Fibroblast of lung (primary cell): ENCODE results near the gene STK32B. TPM values are rescaled to one million over a fixed set of nuclear protein-coding genes. Genes with fewer than 3 reads are reported as not detected.

Experiments used
- DNase-seq, 2 donors: peaks; one replicate each; pipeline versions ENCODE4 v3.0.0 to v3.0.0-alpha.2; 2010; ENCODE audit warnings: low read depth in 2 of 2
- H2AFZ ChIP-seq: 2 replicates; pipeline ENCODE4 v1.5.1; 2012; ENCODE audit warnings: low read length, control low read depth, inconsistent platforms
- H3K27ac ChIP-seq: 2 replicates; pipeline ENCODE4 v1.5.1; 2011; ENCODE audit warnings: low read length, control low read depth; ENCODE audit not compliant: insufficient read depth
- H3K27me3 ChIP-seq: 2 replicates; pipeline ENCODE4 v1.5.1; 2011; ENCODE audit warnings: mild to moderate bottlenecking, low read length; ENCODE audit not compliant: control insufficient read depth, insufficient read depth
- H3K36me3 ChIP-seq: 2 replicates; pipeline ENCODE4 v1.5.1; 2011; ENCODE audit warnings: low read length; ENCODE audit not compliant: control insufficient read depth, insufficient read depth
- H3K4me1 ChIP-seq: 2 replicates; pipeline ENCODE4 v1.5.1; 2011; ENCODE audit warnings: low read length; ENCODE audit not compliant: control insufficient read depth, insufficient read depth; ENCODE audit errors: extremely low read depth
- H3K4me2 ChIP-seq: 2 replicates; pipeline ENCODE4 v1.5.1; 2011; ENCODE audit warnings: low read length, control low read depth; ENCODE audit not compliant: insufficient read depth; ENCODE audit errors: extremely low read depth
- H3K4me3 ChIP-seq, 4 experiments: fragments of 200-600 bp in 1 of 4; sonication (generic) in 1 of 4; replicated peaks in 1 of 4; 2 replicates each; pipeline ENCODE4 v1.5.1; 2011 to 2016; ENCODE audit warnings: low read length in 4 of 4, low read depth in 3 of 4, mild to moderate bottlenecking in 3 of 4, control low read depth in 2 of 4, inconsistent platforms in 1 of 4, mixed read lengths in 1 of 4; ENCODE audit not compliant: insufficient read depth in 1 of 4; ENCODE audit errors: control extremely low read depth in 1 of 4
- H3K79me2 ChIP-seq: 2 replicates; pipeline ENCODE4 v1.5.1; 2012; ENCODE audit warnings: mild to moderate bottlenecking, low read length, inconsistent platforms; ENCODE audit not compliant: control insufficient read depth, insufficient read depth
- H3K9ac ChIP-seq: 2 replicates; pipeline ENCODE4 v1.5.1; 2011; ENCODE audit warnings: mild to moderate bottlenecking, low read length, control low read depth; ENCODE audit not compliant: insufficient read depth
- H3K9me3 ChIP-seq: 2 replicates; pipeline ENCODE4 v1.5.1; 2012; ENCODE audit warnings: low read depth, low read length; ENCODE audit not compliant: control insufficient read depth, insufficient read depth
- H4K20me1 ChIP-seq: 2 replicates; pipeline ENCODE4 v1.5.1; 2011; ENCODE audit warnings: low read length; ENCODE audit not compliant: control insufficient read depth, insufficient read depth; ENCODE audit errors: extremely low read depth
- EZH2 ChIP-seq: IDR thresholded peaks from 2 replicates; pipeline ENCODE4 v1.5.1; 2012; ENCODE audit warnings: low read length, control low read depth, mild to moderate bottlenecking; ENCODE audit errors: missing control alignments
- polyA plus RNA-seq, 2 donors: library from polyadenylated mRNA; depleted of rRNA in 1 of 2; stranded (reverse) in 1 of 2; unstranded in 1 of 2; fragments of >200 nt; gene quantifications; 2 replicates each; pipeline ENCODE4 v1.2.1, GENCODE V29; 2011 to 2012; ENCODE audit warnings: missing spikeins in 1 of 2
- total RNA-seq: library from RNA; depleted of rRNA; stranded (reverse); fragments of >200 nt; gene quantifications from 2 replicates; pipeline ENCODE4 v1.2.1, GENCODE V29; 2014
- TF ChIP-seq, protein P1 (sequence below), 2 donors: IDR thresholded peaks in 1 of 2; conservative IDR thresholded peaks in 1 of 2; 1 replicate in 1 of 2; 2 replicates in 1 of 2; pipeline ENCODE4 v1.5.1; 2011 to 2012; ENCODE audit warnings: low read length in 2 of 2, control low read depth in 1 of 2, inconsistent platforms in 1 of 2, low read depth in 1 of 2, mild to moderate bottlenecking in 1 of 2

STK32B gene
- total and polyA plus RNA-seq, 2 donors (not counting 1 experiment from before 2014, with no cell fraction given) = 0.50 to 1.4 TPM

DNA sequence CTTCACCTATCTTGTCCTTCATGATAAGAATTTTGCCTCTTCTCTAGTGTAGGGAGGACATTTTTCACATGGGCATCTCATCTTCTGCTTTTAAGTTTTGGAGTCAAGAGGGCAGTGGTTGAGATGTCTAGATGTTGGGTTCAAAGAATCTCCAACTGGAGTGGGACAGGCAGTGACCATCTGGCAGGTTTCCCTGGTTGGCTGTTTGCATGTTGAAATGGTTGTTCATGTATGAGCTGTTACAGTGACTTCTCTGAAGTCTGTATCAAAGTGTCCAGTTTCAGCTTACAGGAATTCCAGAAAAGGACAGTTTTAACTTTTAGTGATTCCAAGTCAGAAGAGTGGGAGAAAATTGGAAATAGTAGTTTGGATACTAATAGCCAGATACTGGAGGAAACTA, 464.4 kb downstream of the STK32B start:
- no peaks in the 10 kb centered on the region for H3K27me3 ChIP-seq
- no peaks in the 10 kb centered on the region for H3K79me2 ChIP-seq
- H4K20me1 ChIP-seq = no peaks in the 10 kb centered on the region
- no peaks in the 10 kb centered on the region for H3K9me3 ChIP-seq
- H2AFZ ChIP-seq = no peak overlapping the region
- H3K9ac ChIP-seq = no peak overlapping the region
- no peaks in the 10 kb centered on the region for H3K4me1 ChIP-seq
- DNase-seq = no peak
- no peak overlapping the region for H3K4me2 ChIP-seq
- H3K4me3 ChIP-seq = no peak overlapping the region
- no peaks in the 10 kb centered on the region for H3K36me3 ChIP-seq
- TF ChIP-seq, protein P1, sequence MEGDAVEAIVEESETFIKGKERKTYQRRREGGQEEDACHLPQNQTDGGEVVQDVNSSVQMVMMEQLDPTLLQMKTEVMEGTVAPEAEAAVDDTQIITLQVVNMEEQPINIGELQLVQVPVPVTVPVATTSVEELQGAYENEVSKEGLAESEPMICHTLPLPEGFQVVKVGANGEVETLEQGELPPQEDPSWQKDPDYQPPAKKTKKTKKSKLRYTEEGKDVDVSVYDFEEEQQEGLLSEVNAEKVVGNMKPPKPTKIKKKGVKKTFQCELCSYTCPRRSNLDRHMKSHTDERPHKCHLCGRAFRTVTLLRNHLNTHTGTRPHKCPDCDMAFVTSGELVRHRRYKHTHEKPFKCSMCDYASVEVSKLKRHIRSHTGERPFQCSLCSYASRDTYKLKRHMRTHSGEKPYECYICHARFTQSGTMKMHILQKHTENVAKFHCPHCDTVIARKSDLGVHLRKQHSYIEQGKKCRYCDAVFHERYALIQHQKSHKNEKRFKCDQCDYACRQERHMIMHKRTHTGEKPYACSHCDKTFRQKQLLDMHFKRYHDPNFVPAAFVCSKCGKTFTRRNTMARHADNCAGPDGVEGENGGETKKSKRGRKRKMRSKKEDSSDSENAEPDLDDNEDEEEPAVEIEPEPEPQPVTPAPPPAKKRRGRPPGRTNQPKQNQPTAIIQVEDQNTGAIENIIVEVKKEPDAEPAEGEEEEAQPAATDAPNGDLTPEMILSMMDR (conservative IDR thresholded peaks at IDR 0.05 in 1 of 2, IDR thresholded peaks at IDR 0.05 in 1 of 2; ENCODE audit: low read depth in 1 of 2, low read length in 2 of 2) = no peak
- no peak for TF ChIP-seq EZH2
- H3K27ac ChIP-seq = no peak overlapping the region

DNA sequence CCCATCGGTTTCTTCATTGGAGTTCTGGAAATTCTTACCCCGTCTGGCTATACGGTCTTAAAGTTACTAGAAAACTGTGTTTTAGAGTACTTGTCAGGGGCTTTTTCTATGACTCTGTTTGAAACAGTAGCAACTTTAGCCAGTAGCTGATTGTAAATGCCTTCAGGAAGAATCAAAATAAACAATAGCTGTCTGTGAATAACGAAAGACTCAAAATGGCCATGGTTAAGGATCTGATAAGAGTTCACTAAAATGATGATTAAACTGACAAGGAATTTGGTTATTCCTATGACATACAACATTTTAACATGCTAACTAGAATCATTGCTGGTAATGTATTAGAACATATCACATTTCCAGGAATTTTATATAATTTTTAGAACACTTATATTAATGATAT, 466.1 kb downstream of the STK32B start:
- no peaks in the 10 kb centered on the region for H3K4me1 ChIP-seq
- H2AFZ ChIP-seq = no peak overlapping the region
- H3K27ac ChIP-seq = no peak overlapping the region
- TF ChIP-seq EZH2 = no peak
- TF ChIP-seq, protein P1 (conservative IDR thresholded peaks at IDR 0.05 in 1 of 2, IDR thresholded peaks at IDR 0.05 in 1 of 2; ENCODE audit: low read depth in 1 of 2, low read length in 2 of 2) = no peak
- H3K36me3 ChIP-seq = no peaks in the 10 kb centered on the region
- H3K4me3 ChIP-seq = no peak overlapping the region
- H3K79me2 ChIP-seq = no peaks in the 10 kb centered on the region
- H3K4me2 ChIP-seq = no peak overlapping the region
- H3K9ac ChIP-seq = no peak overlapping the region
- H3K9me3 ChIP-seq = no peaks in the 10 kb centered on the region
- peak in 1 of 2 donors; percentile 45 for DNase-seq
- no peaks in the 10 kb centered on the region for H3K27me3 ChIP-seq
- H4K20me1 ChIP-seq = no peaks in the 10 kb centered on the region

DNA sequence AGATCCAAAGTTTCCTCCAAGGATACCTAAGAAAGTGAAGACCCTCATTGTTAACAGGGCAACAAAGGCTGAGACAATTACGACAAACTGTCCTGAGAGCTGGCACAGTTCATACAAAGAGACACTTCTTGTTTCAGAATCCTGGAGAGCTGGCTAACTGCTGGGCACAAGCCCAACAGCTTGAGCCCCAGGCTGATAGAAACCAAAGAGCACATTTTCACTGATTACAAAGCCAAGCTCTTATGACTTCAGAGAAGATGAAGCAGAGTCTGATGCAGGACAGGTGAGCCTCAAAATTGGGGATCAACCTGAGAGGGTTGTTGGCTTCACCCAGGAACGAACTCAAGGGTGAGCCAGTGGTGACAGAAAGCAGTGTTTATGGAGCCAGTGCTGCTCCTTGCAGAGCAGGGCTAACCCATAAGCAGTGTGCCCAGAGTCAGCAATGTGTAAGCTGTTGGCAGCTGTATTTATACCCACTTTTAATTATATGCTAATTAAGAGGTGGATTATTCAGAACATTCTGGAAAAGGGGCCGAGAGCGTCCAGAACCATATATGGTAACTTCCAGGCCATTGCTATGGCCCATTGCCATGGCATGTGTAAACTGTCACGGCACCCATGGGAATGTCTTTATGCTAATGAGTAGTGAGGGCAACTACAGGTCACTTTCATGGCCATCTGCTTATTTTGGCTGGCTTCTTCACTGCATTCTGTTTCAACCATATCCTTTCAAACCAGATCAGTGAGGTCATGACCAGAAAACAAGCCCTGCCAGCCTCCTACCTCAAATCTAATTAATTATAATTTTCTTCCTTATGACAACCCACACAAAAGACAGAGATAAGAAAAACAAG, 473.4 kb downstream of the STK32B start:
- Histone ChIP-seq H3K4me3 (no peak overlapping the region), H3K27me3 (no peaks in the 10 kb centered on the region), H4K20me1 (no peaks in the 10 kb centered on the region), H3K79me2 (no peaks in the 10 kb centered on the region), H3K9me3 (no peaks in the 10 kb centered on the region), H3K27ac (no peak overlapping the region), H3K4me2 (no peak overlapping the region), H3K9ac (no peak overlapping the region), H2AFZ (no peak overlapping the region), H3K36me3 (no peaks in the 10 kb centered on the region), H3K4me1 (no peaks in the 10 kb centered on the region)
- TF ChIP-seq EZH2 = no peak
- TF ChIP-seq, protein P1 (conservative IDR thresholded peaks at IDR 0.05 in 1 of 2, IDR thresholded peaks at IDR 0.05 in 1 of 2; ENCODE audit: low read depth in 1 of 2, low read length in 2 of 2) = no peak
- DNase-seq = peak; percentile 64 to 87
